C4-2B (cell line): Measurements from ENCODE around the gene DIO1.

Source experiments
- CTCF ChIP-seq: fragments of 450-650 bp; conservative IDR thresholded peaks from 2 replicates; pipeline ENCODE4 v1.5.1; 2017; ENCODE audit warnings: mild to moderate bottlenecking
- ZFX ChIP-seq: fragments of 450-650 bp; IDR thresholded peaks from 2 replicates; pipeline ENCODE4 v1.6.1; 2017

GRCh38 chr1:53927376-53927881, 33.4 kb downstream of the DIO1 start:
- TF ChIP-seq CTCF (no peak), ZFX (no peak)
